Measurements from ENCODE around the gene FGF2.
"Not testable (repeated sequence)": the region's sequence is repeated elsewhere in the genome, so short reads cannot be mapped to it uniquely, and the experiment has no call there.

Gene FGF2

GRCh38 chr4:122932763-122933162 lies 106.1 kb downstream of the FGF2 start:
- TF ChIP-seq CTCF (IDR thresholded peaks at IDR 0.05; ENCODE audit: extremely low read depth, missing control alignments) = no peak
- DNase-seq (ENCODE audit: low spot score) = no peak

DNA sequence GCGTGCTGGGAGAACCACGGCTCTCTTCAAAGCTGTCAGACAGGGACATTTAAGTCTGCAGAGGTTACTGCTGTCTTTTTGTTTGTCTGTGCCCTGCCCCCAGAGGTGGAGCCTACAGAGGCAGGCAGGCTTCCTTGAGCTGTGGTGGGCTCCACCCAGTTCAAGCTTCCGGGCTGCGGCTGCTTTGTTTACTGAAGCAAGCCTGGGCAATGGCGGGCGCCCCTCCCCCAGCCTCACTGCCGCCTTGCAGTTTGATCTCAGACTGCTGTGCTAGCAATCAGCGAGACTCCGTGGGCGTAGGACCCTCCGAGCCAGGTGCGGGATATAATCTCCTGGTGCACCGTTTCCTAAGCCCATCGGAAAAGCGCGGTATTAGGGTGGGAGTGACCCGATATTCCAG lies 118.5 kb downstream of the FGF2 start:
- not testable (repeated sequence) for DNase-seq (ENCODE audit: low spot score)

DNA sequence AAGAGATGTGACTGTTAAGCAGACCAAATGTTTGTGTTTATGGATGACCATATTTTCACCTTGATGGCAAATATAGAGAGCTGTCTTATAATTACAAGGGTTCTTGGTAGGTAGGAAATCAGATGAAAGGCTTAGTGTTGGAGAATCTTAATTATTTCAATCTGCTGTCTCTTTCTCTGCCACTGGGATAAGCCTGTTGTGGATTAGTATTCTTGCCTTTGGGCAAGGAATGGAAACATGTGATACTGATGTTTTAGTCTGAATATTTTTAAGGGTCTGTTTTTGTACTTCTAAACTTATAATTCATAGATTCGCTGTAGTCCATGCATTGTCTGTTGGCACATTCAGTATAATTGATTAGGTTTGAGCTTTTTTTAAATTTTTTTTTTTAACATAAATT lies 119.5 kb downstream of the FGF2 start:
- no peak for DNase-seq (ENCODE audit: low spot score)
- no peak for TF ChIP-seq CTCF (IDR thresholded peaks at IDR 0.05; ENCODE audit: extremely low read depth, missing control alignments)

All from GM20000 (cell line).